Suprapubic skin (tissue), 4 donors: ENCODE results near the gene QRFPR. TPM values are rescaled to one million over a fixed set of nuclear protein-coding genes. Genes with fewer than 3 reads are reported as not detected.

Source experiments
- DNase-seq, 2 donors: peaks; one replicate each; pipeline ENCODE4 v3.0.0-alpha.2; 2019; ENCODE audit warnings: low spot score in 2 of 2
- H3K27ac ChIP-seq: fragments of 200-600 bp; sonication (generic); one replicate; pipeline ENCODE4 v1.5.1; 2019
- H3K27me3 ChIP-seq: fragments of 200-600 bp; sonication (generic); one replicate; pipeline ENCODE4 v1.5.1; 2019
- H3K36me3 ChIP-seq: fragments of 200-600 bp; sonication (generic); one replicate; pipeline ENCODE4 v1.5.1; 2019
- H3K4me1 ChIP-seq: fragments of 200-600 bp; sonication (generic); one replicate; pipeline ENCODE4 v1.5.1; 2019
- H3K4me3 ChIP-seq: fragments of 200-600 bp; sonication (generic); one replicate; pipeline ENCODE4 v1.5.1; 2019; ENCODE audit warnings: mild to moderate bottlenecking
- H3K9me3 ChIP-seq: fragments of 200-600 bp; sonication (generic); one replicate; pipeline ENCODE4 v1.5.1; 2019
- CTCF ChIP-seq, 2 donors: fragments of 200-600 bp in 1 of 2; fragments of 450-650 bp in 1 of 2; sonication (generic) in 1 of 2; IDR thresholded peaks; one replicate each; pipeline ENCODE4 v1.5.1; 2016 to 2019; ENCODE audit warnings: antibody characterized with exemption in 2 of 2, mild to moderate bottlenecking in 1 of 2, moderate library complexity in 1 of 2
- EP300 ChIP-seq: sonication (generic); formaldehyde crosslinking; IDR thresholded peaks from one replicate; pipeline ENCODE4 v1.6.1; 2017; ENCODE audit warnings: antibody characterized with exemption
- POLR2A ChIP-seq, 2 donors: fragments of 450-650 bp; IDR thresholded peaks; one replicate each; pipeline ENCODE4 v1.6.1; 2017; ENCODE audit warnings: antibody characterized with exemption in 2 of 2, mild to moderate bottlenecking in 2 of 2, moderate library complexity in 2 of 2
- POLR2AphosphoS5 ChIP-seq, 3 donors: sonication (generic); formaldehyde crosslinking; IDR thresholded peaks; one replicate each; pipeline ENCODE4 v1.6.1; 2017; ENCODE audit warnings: antibody characterized with exemption in 3 of 3
- WGBS: methylation state at CpG from one replicate; pipeline ENCODE4 v1.1.5; 2018; 5-methylcytosine and 5-hydroxymethylcytosine counted together
- total RNA-seq, 4 donors: library from RNA; depleted of rRNA; stranded (reverse); fragments of >200 nt; gene quantifications; one replicate each; pipeline ENCODE4 v1.1.0, GENCODE V29; 2016

QRFPR gene
- total RNA-seq, 4 donors from 2014 or later = not detected

- no peak overlapping the region for H3K27ac ChIP-seq
- H3K4me1 ChIP-seq = no peaks in the 10 kb centered on the region
- no peak overlapping the region for H3K4me3 ChIP-seq
- H3K9me3 ChIP-seq = peaks cover 3% of the 10 kb centered on the region
- WGBS = 88% methylated on average over 4 of the region's 4 CpGs
- H3K27me3 ChIP-seq = no peaks in the 10 kb centered on the region
- no peak for DNase-seq
- H3K36me3 ChIP-seq = no peaks in the 10 kb centered on the region
- TF ChIP-seq CTCF (IDR thresholded peaks at IDR 0.05) (no peak), EP300 (no peak), POLR2AphosphoS5 (IDR thresholded peaks at IDR 0.05) (no peak), POLR2A (IDR thresholded peaks at IDR 0.05) (no peak)
Measured at GRCh38 chr4:121400632-121401031, 19.8 kb upstream of the QRFPR start.

GRCh38 chr4:121397941-121398601 is 17.3 kb upstream of the QRFPR start:
- no peaks in the 10 kb centered on the region for H3K4me1 ChIP-seq
- H3K4me3 ChIP-seq = no peak overlapping the region
- no peaks in the 10 kb centered on the region for H3K36me3 ChIP-seq
- 87% methylated on average over 1 of the region's 1 CpG for WGBS
- no peaks in the 10 kb centered on the region for H3K27me3 ChIP-seq
- peaks cover 3% of the 10 kb centered on the region for H3K9me3 ChIP-seq
- DNase-seq = no peak
- TF ChIP-seq POLR2AphosphoS5 (IDR thresholded peaks at IDR 0.05) (no peak), EP300 (no peak), POLR2A (IDR thresholded peaks at IDR 0.05) (no peak), CTCF (IDR thresholded peaks at IDR 0.05) (no peak)
- no peak overlapping the region for H3K27ac ChIP-seq

DNA sequence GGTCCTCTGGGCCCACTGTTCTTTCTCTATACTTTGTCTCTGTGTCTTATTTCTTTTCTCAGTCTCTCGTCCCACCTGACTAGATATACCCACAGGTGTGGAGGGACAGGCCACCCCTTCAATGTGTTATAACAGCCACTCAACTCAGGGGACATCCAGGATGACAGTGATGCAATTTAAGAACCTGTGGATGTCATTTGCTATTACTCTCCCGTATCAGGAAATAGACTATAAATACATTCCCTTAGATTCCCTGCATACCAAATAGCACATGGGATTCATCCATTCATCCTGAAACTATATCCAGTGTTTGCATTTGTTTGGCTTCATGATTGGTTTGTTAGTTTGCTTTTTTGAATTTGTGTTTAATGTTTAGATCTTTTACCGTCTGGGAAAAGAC is 16.6 kb upstream of the QRFPR start:
- 65% methylated on average over 3 of the region's 3 CpGs for WGBS
- Histone ChIP-seq H3K27me3 (no peaks in the 10 kb centered on the region), H3K9me3 (peaks cover 3% of the 10 kb centered on the region), H3K27ac (no peak overlapping the region), H3K4me1 (no peaks in the 10 kb centered on the region), H3K4me3 (no peak overlapping the region), H3K36me3 (no peaks in the 10 kb centered on the region)
- DNase-seq = no peak
- TF ChIP-seq CTCF (IDR thresholded peaks at IDR 0.05) = no peak
- TF ChIP-seq POLR2A (IDR thresholded peaks at IDR 0.05) = no peak

DNA sequence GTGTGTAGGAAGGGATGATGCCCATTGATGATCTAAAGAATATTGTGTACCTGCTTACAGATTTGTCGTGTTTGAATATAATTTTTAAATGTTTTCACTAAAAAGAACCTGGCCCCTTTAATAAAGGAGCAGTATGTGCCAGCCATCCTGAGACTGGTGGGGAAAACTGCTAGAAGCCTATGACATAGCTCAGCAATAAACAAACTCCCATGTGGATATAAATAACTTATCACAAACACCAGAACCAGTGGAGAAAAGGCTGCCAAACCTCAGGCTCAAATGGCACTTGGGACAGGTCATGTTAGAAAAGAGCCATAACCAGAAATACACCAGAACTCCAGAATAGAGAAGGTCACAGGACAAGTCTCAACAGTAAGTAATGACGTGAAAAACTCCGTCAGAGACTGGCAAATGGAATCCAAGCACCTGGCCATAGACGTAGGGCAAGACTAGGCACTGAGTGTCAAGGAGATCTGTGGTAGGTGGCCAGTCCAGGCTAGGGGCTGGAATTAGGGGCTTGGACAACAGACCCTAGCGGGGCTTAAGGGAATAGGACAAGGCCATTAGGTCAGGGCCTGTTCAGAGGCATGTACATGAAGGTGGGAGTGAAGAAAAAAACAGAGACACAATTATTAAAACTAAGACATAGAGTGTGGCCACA is 11.7 kb upstream of the QRFPR start:
- no peak for DNase-seq
- H3K27me3 ChIP-seq = no peaks in the 10 kb centered on the region
- 57% methylated on average over 5 of the region's 5 CpGs for WGBS
- no peaks in the 10 kb centered on the region for H3K36me3 ChIP-seq
- H3K9me3 ChIP-seq = no peaks in the 10 kb centered on the region
- H3K4me3 ChIP-seq = no peak overlapping the region
- no peak overlapping the region for H3K27ac ChIP-seq
- TF ChIP-seq EP300 (no peak), POLR2AphosphoS5 (IDR thresholded peaks at IDR 0.05) (no peak), POLR2A (IDR thresholded peaks at IDR 0.05) (no peak), CTCF (IDR thresholded peaks at IDR 0.05) (no peak)
- no peaks in the 10 kb centered on the region for H3K4me1 ChIP-seq

GRCh38 chr4:121390335-121390734 is 9.5 kb upstream of the QRFPR start:
- Histone ChIP-seq H3K4me1 (no peaks in the 10 kb centered on the region), H3K4me3 (no peak overlapping the region), H3K36me3 (no peaks in the 10 kb centered on the region), H3K27me3 (no peaks in the 10 kb centered on the region), H3K9me3 (no peaks in the 10 kb centered on the region), H3K27ac (no peak overlapping the region)
- WGBS = 44% methylated on average over 2 of the region's 2 CpGs
- TF ChIP-seq POLR2A (IDR thresholded peaks at IDR 0.05) = no peak
- no peak for TF ChIP-seq EP300
- TF ChIP-seq POLR2AphosphoS5 (IDR thresholded peaks at IDR 0.05) = no peak
- TF ChIP-seq CTCF (IDR thresholded peaks at IDR 0.05) = no peak
- DNase-seq = no peak
